PC-9 (cell line): ENCODE measurements around the gene BMAL1. TPM values are rescaled to one million over a fixed set of nuclear protein-coding genes. Genes with fewer than 3 reads are reported as not detected.

Source experiments
- BruUV-seq: library from RNA; stranded (reverse); fragments of 400-500 nt; replicated peaks from 2 replicates; lab custom pipeline; 2021; lab: Mats Ljungman, UMichigan
- CTCF ChIA-PET: fragments of 300-600 bp; sonication (Branson Sonifier 250); formaldehyde crosslinking; loops from one replicate; lab custom pipeline; 2022; ENCODE audit warnings: antibody characterized with exemption; lab: Charles Lee
- POLR2A ChIA-PET: fragments of 300-600 bp; sonication (Branson Sonifier 250); formaldehyde crosslinking; loops from one replicate; lab custom pipeline; 2022; ENCODE audit warnings: antibody characterized with exemption; ENCODE audit not compliant: unreplicated experiment; lab: Charles Lee
- DNase-seq, 2 experiments: peaks; one replicate each; pipeline versions ENCODE4 v3.0.0 to v3.0.0-alpha.2; 2015 to 2022; ENCODE audit warnings: mixed read lengths in 1 of 2
- H2AFZ ChIP-seq: fragments of 200-600 bp; sonication (generic); 2 replicates; pipeline ENCODE4 v1.8.1; 2017; ENCODE audit warnings: antibody characterized with exemption
- H3F3A ChIP-seq: fragments of 200-600 bp; sonication (generic); 2 replicates; pipeline ENCODE4 v1.8.1; 2017; ENCODE audit warnings: antibody characterized with exemption, mild to moderate bottlenecking, low read depth; ENCODE audit not compliant: insufficient read depth
- H3K27ac ChIP-seq: fragments of 200-600 bp; sonication (generic); 2 replicates; pipeline ENCODE4 v1.6.1; 2016; ENCODE audit warnings: mixed run types
- H3K27me3 ChIP-seq: fragments of 200-600 bp; sonication (generic); 2 replicates; pipeline ENCODE4 v1.6.1; 2016; ENCODE audit warnings: low read depth, mixed run types; ENCODE audit not compliant: insufficient read depth
- H3K36me3 ChIP-seq: fragments of 200-600 bp; sonication (generic); 2 replicates; pipeline ENCODE4 v1.6.1; 2016; ENCODE audit warnings: low read depth, mixed run types
- H3K4me1 ChIP-seq: fragments of 200-600 bp; sonication (generic); replicated peaks from 2 replicates; pipeline ENCODE4 v1.6.1; 2016; ENCODE audit warnings: mixed run types; ENCODE audit not compliant: insufficient read depth
- H3K4me2 ChIP-seq: fragments of 200-600 bp; sonication (generic); 2 replicates; pipeline ENCODE4 v1.6.1; 2017; ENCODE audit warnings: mixed run types
- H3K4me3 ChIP-seq: fragments of 200-600 bp; sonication (generic); 2 replicates; pipeline ENCODE4 v1.6.1; 2016; ENCODE audit warnings: mixed run types
- H3K79me2 ChIP-seq: fragments of 200-600 bp; sonication (generic); 2 replicates; pipeline ENCODE4 v1.6.1; 2017; ENCODE audit warnings: low read depth, mixed run types
- H3K9me2 ChIP-seq: fragments of 200-600 bp; sonication (generic); 2 replicates; pipeline ENCODE4 v1.8.1; 2017; ENCODE audit warnings: mild to moderate bottlenecking; ENCODE audit not compliant: insufficient read depth
- H3K9me3 ChIP-seq: fragments of 200-600 bp; sonication (generic); 2 replicates; pipeline ENCODE4 v1.8.1; 2016; ENCODE audit warnings: low read depth; ENCODE audit not compliant: insufficient read depth
- H4K20me1 ChIP-seq: fragments of 200-600 bp; sonication (generic); 2 replicates; pipeline ENCODE4 v1.8.1; 2017; ENCODE audit not compliant: insufficient read depth
- CTCF ChIP-seq: fragments of 200-600 bp; sonication (generic); conservative IDR thresholded peaks from 2 replicates; pipeline ENCODE4 v1.6.1; 2017; ENCODE audit warnings: mixed run types, antibody characterized with exemption, mild to moderate bottlenecking, moderate library complexity
- EZH2 ChIP-seq: fragments of 200-600 bp; sonication (generic); IDR thresholded peaks from 2 replicates; pipeline ENCODE4 v1.8.0; 2017; ENCODE audit warnings: antibody characterized with exemption, low read depth
- intact Hi-C: fragments of 100-400 bp; cut with micrococcal nuclease; formaldehyde crosslinking; loops from one replicate; pipeline ENCODE4 v1.10.0; 2022; ENCODE audit not compliant: unreplicated experiment
- total RNA-seq: library from RNA; stranded (reverse); gene quantifications from 2 replicates; pipeline ENCODE4 v1.2.3, GENCODE V29; 2021

Gene BMAL1
- total RNA-seq, 1 experiment from 2014 or later, result 15.0 TPM

GRCh38 chr11:13271060-13271693 is 6.4 kb upstream of the BMAL1 start:
- CTCF ChIA-PET, result no interaction called here
- H3K36me3 ChIP-seq, result no peaks in the 10 kb centered on the region
- peak in 1 of 2 experiments; percentile 71 for DNase-seq

GRCh38 chr11:13276454-13276831 is 1.1 kb upstream of the BMAL1 start:
- TF ChIP-seq EZH2 (no peak), CTCF (no peak)
- Histone ChIP-seq H4K20me1 (no peaks in the 10 kb centered on the region), H2AFZ (peak overlapping the region; percentile 91)

More at GRCh38 chr11:13271060-13271693, 6.4 kb upstream of the BMAL1 start:
- no peaks in the 10 kb centered on the region for H3K9me3 ChIP-seq
- H4K20me1 ChIP-seq, result no peaks in the 10 kb centered on the region
- POLR2A ChIA-PET, result no interaction called here
- no peak overlapping the region for H3K4me3 ChIP-seq
- peaks cover 4% of the 10 kb centered on the region; the same call in 1 of the 2 replicates for H3F3A ChIP-seq
- H3K4me1 ChIP-seq, result peaks cover 14% of the 10 kb centered on the region; the same call in 1 of the 2 replicates
- H3K9me2 ChIP-seq, result no peaks in the 10 kb centered on the region
- no peak overlapping the region for H2AFZ ChIP-seq
- BruUV-seq, result no TSS peak
- no peak overlapping the region for H3K27ac ChIP-seq
- H3K4me2 ChIP-seq, result peak overlapping the region; percentile 34; the same call in 1 of the 2 replicates
- no peaks in the 10 kb centered on the region for H3K27me3 ChIP-seq
- no peak for TF ChIP-seq EZH2
- TF ChIP-seq CTCF, result no peak
- intact Hi-C loops, result no loop called here
- no peaks in the 10 kb centered on the region for H3K79me2 ChIP-seq

GRCh38 chr11:13276832-13277767 is 490 bp upstream of the BMAL1 start:
- Histone ChIP-seq H3K9me2 (no peaks in the 10 kb centered on the region), H3F3A (peaks cover 6% of the 10 kb centered on the region; the same call in 1 of the 2 replicates), H3K27ac (no peak overlapping the region), H3K36me3 (no peaks in the 10 kb centered on the region), H3K4me1 (peaks cover 12% of the 10 kb centered on the region), H3K4me3 (peak overlapping the region; percentile 88), H3K79me2 (peaks cover 4% of the 10 kb centered on the region; the same call in 1 of the 2 replicates), H4K20me1 (no peaks in the 10 kb centered on the region), H3K27me3 (peaks cover 6% of the 10 kb centered on the region; the same call in 1 of the 2 replicates), H2AFZ (peak overlapping the region; percentile 91), H3K9me3 (no peaks in the 10 kb centered on the region), H3K4me2 (peak overlapping the region; percentile 95)
- ChIA-PET CTCF (interaction anchor here (0.7 kb wide), 1 partner anchor 37 kb away, joined by 3 read pairs; no protein-coding TSS in a partner anchor), POLR2A (no interaction called here)
- TF ChIP-seq CTCF (no peak), EZH2 (no peak)
- TSS peak; percentile 94 for BruUV-seq
- peak; percentile 86 to 96 for DNase-seq
- intact Hi-C loops, result loop anchor here (1.0 to 2.0 kb wide), 3 partner anchors 16 to 62 kb away; no protein-coding TSS in a partner anchor

More at GRCh38 chr11:13276454-13276831, 1.1 kb upstream of the BMAL1 start:
- H3K27me3 ChIP-seq, result peaks cover 6% of the 10 kb centered on the region; the same call in 1 of the 2 replicates
- ChIA-PET POLR2A (no interaction called here), CTCF (interaction anchor here (0.7 kb wide), 1 partner anchor 38 kb away, joined by 3 read pairs; no protein-coding TSS in a partner anchor)
- peak overlapping the region; percentile 95 for H3K4me2 ChIP-seq
- no peak for DNase-seq
- no peak overlapping the region for H3K27ac ChIP-seq
- peaks cover 18% of the 10 kb centered on the region for H3K4me1 ChIP-seq
- H3K79me2 ChIP-seq, result peaks cover 4% of the 10 kb centered on the region; the same call in 1 of the 2 replicates
- no TSS peak for BruUV-seq
- no peaks in the 10 kb centered on the region for H3K9me3 ChIP-seq
- H3K9me2 ChIP-seq, result no peaks in the 10 kb centered on the region
- peaks cover 6% of the 10 kb centered on the region; the same call in 1 of the 2 replicates for H3F3A ChIP-seq
- H3K36me3 ChIP-seq, result no peaks in the 10 kb centered on the region
- peak overlapping the region; percentile 88 for H3K4me3 ChIP-seq
- intact Hi-C loops, result loop anchor here (2.0 kb wide), 1 partner anchor 62 kb away; no protein-coding TSS in a partner anchor
